BLaER1 (cell line): ENCODE measurements around the gene IFI44L.

Source experiments
- H3K27ac ChIP-seq: shearing (Covaris generic); formaldehyde crosslinking; 2 replicates; pipeline ENCODE4 v1.8.1; 2022
- H3K27me3 ChIP-seq: shearing (Covaris generic); formaldehyde crosslinking; 2 replicates; pipeline ENCODE4 v1.8.1; 2022
- H3K36me3 ChIP-seq: shearing (Covaris generic); formaldehyde crosslinking; 2 replicates; pipeline ENCODE4 v1.8.1; 2022
- H3K4me1 ChIP-seq: shearing (Covaris generic); formaldehyde crosslinking; 2 replicates; pipeline ENCODE4 v1.8.1; 2022
- H3K4me2 ChIP-seq: shearing (Covaris generic); formaldehyde crosslinking; 2 replicates; pipeline ENCODE4 v1.8.1; 2022
- H3K4me3 ChIP-seq: shearing (Covaris generic); formaldehyde crosslinking; 2 replicates; pipeline ENCODE4 v1.8.1; 2022
- H3K9ac ChIP-seq: shearing (Covaris generic); formaldehyde crosslinking; 2 replicates; pipeline ENCODE4 v1.8.1; 2022
- H3K9me3 ChIP-seq: shearing (Covaris generic); formaldehyde crosslinking; 2 replicates; pipeline ENCODE4 v1.8.1; 2022
- H4K20me1 ChIP-seq: shearing (Covaris generic); formaldehyde crosslinking; 2 replicates; pipeline ENCODE4 v1.8.1; 2022
- Cebpa-rat ChIP-seq: shearing (Covaris generic); IDR thresholded peaks from 2 replicates; pipeline ENCODE4 v1.8.1; 2022

The IFI44L gene

DNA sequence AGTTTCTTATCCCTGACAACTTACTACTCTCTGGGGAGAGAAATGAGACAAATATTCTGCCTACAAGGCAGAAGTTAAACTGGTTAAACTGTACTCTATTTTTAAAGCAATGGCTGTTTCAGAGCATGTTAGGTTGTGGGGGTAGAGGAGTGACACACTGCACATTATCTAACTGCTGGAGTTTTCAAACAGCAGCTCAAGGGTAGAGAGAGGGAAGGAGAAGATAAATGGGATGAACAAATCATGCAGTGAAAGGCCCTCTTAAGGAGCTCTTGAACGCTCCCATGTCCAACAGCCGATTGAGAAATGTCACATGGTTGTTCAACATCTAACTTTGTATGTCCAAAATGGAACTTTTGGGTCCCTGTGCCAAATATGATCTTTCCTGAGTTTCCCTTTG lies 14.0 kb upstream of the IFI44L start:
- Histone ChIP-seq H3K4me2 (no peak overlapping the region), H3K36me3 (no peaks in the 10 kb centered on the region), H4K20me1 (no peaks in the 10 kb centered on the region), H3K27me3 (no peaks in the 10 kb centered on the region), H3K27ac (no peak overlapping the region), H3K4me1 (no peaks in the 10 kb centered on the region), H3K4me3 (no peak overlapping the region), H3K9ac (no peak overlapping the region), H3K9me3 (no peaks in the 10 kb centered on the region)
- TF ChIP-seq Cebpa-rat: no peak

DNA sequence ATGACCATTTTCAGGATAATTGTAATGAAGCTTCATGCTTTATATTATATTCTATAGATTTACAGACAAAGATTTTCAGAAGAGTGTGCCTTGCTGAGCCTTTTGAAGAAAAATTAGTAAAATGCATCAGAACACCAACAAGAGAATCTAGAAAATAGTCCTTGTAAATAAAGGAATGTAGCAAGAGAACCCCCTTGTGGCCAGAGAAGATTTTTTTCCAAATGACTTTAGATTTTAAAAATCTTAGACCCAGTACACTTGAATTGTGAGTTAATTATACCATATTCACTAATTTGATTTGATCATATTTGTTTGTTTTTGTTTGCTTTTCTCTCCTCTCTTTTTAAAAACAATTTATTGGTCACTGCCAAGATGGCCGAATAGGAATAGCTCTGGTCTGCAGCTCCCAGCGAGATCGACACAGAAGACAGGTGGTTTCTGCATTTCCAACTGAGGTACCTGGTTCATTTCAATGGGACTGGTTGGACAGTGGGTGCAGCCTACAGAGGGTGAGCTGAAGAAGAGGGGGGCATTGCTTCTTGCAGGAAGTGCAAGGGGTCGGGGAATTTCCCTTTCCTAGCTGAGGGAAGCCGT lies 12.8 kb upstream of the IFI44L start:
- Histone ChIP-seq H3K9me3 (no peaks in the 10 kb centered on the region), H3K4me3 (no peak overlapping the region), H3K36me3 (no peaks in the 10 kb centered on the region), H3K27ac (no peak overlapping the region), H3K9ac (no peak overlapping the region), H3K4me1 (no peaks in the 10 kb centered on the region), H3K4me2 (no peak overlapping the region), H3K27me3 (no peaks in the 10 kb centered on the region), H4K20me1 (no peaks in the 10 kb centered on the region)
- no peak for TF ChIP-seq Cebpa-rat

DNA sequence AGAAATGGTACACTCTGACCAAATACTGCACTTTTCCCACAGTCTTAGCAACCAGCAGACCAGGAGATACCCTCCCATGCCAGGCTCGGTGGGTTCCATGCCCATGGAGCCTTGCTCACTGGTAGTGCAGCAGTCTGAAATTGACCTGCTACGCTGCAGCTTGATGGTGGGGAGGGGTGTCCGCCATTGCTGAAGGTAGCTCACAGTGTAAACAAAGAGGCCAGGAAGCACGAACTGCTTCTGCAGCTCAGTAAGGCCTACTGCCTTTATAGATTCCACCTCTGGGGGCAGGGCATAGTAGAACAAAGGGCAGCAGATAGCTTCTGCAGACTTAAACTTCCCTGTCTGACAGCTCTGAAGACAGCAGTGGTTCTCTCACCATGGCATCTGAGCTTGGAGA lies 12.3 kb upstream of the IFI44L start:
- H3K9me3 ChIP-seq: no peaks in the 10 kb centered on the region
- H3K4me3 ChIP-seq: no peak overlapping the region
- H3K4me2 ChIP-seq: no peak overlapping the region
- H3K36me3 ChIP-seq: no peaks in the 10 kb centered on the region
- H3K4me1 ChIP-seq: no peaks in the 10 kb centered on the region
- no peaks in the 10 kb centered on the region for H4K20me1 ChIP-seq
- no peak for TF ChIP-seq Cebpa-rat
- H3K27ac ChIP-seq: no peak overlapping the region
- H3K9ac ChIP-seq: no peak overlapping the region
- no peaks in the 10 kb centered on the region for H3K27me3 ChIP-seq

DNA sequence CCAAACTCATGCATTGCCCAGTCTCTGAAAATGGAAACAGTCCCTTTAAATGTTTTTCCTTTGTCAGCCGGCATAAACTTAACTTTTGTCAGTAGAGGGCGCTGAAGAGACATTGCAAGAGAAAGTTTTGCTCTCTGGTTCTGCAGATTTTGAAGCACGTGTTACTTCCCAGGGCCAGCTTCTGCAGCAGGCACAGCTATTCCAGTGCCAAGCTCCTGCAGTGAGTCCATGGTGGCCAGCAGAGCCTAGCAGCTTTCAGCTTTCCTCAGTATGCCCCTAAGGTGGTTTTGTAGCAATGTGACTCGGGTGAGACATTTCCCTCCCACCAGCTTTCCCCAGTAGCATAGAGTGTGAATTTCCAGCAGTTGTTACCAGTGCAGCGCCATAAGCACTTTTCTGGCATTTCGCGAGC lies 2.6 kb upstream of the IFI44L start:
- Histone ChIP-seq H3K27me3 (no peaks in the 10 kb centered on the region), H3K9ac (no peak overlapping the region), H3K36me3 (no peaks in the 10 kb centered on the region), H3K9me3 (no peaks in the 10 kb centered on the region), H3K4me1 (peaks cover 16% of the 10 kb centered on the region), H3K27ac (no peak overlapping the region), H4K20me1 (no peaks in the 10 kb centered on the region), H3K4me3 (no peak overlapping the region), H3K4me2 (no peak overlapping the region)
- TF ChIP-seq Cebpa-rat: no peak

DNA sequence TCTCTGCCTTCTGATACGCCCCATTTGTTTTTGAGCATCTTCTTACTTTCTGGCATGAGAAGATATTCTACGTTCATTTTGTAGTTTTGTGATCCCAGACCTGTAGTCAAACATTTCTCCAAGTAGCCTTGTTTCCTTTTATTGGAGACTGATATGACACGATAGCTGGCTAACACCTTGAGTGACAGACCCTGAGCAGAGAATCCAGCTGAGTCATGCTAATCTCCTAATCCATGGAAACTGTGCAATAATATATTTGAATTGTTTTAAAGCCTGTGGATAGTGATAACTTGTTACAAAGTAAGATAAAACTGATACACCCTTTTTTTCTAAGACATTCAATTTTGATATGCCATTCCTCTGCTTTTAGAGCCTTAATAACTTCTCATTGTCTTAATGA lies 1.2 kb upstream of the IFI44L start:
- Histone ChIP-seq H3K4me1 (peaks cover 16% of the 10 kb centered on the region), H3K9ac (no peak overlapping the region), H3K27ac (no peak overlapping the region), H3K4me3 (no peak overlapping the region), H3K36me3 (no peaks in the 10 kb centered on the region), H3K27me3 (no peaks in the 10 kb centered on the region), H4K20me1 (no peaks in the 10 kb centered on the region), H3K4me2 (no peak overlapping the region), H3K9me3 (no peaks in the 10 kb centered on the region)
- no peak for TF ChIP-seq Cebpa-rat

DNA sequence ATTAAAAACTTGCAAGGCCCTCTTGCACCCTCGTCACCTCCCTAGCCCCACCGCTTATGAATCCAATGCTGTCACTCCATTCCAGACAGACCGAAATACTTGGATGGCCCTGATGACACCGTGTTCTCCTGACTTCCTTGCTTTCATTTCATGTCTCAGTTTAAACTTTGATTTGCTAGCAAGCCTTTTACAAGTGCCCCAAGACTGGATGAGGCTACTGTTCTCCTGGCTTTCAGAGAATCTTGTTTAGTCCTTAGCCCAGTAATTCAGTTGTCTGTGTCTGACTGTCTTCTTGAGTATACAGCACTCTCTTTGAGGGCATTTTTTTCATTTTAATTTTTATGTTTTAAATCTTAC lies 824 bp upstream of the IFI44L start:
- Histone ChIP-seq H3K4me1 (peaks cover 16% of the 10 kb centered on the region), H3K9me3 (no peaks in the 10 kb centered on the region), H3K4me3 (no peak overlapping the region), H3K27ac (no peak overlapping the region), H4K20me1 (no peaks in the 10 kb centered on the region), H3K36me3 (no peaks in the 10 kb centered on the region), H3K27me3 (no peaks in the 10 kb centered on the region), H3K9ac (no peak overlapping the region), H3K4me2 (no peak overlapping the region)
- no peak for TF ChIP-seq Cebpa-rat

DNA sequence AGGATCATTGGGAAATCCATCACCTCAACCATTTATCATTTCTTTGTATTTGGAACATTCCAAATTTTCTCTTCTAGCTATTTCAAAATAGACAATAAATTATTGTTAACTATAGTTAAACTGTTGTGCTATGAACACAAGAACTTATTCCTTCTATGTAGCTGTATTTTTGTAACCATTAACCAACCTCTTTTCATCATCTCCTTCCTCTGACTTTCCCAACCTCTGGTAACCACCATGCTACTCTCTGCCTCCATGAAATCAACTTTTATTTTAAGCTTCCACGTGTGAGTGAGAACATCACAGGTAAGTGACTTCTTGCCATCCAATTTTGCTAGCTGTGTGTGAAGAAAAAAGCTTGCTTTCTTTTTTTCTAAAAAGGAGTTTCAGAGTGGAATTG lies 418 bp downstream of the IFI44L start:
- Histone ChIP-seq H3K36me3 (no peaks in the 10 kb centered on the region), H3K9me3 (no peaks in the 10 kb centered on the region), H3K4me3 (no peak overlapping the region), H3K27me3 (no peaks in the 10 kb centered on the region), H3K27ac (no peak overlapping the region), H3K4me1 (peaks cover 16% of the 10 kb centered on the region), H3K9ac (no peak overlapping the region), H4K20me1 (no peaks in the 10 kb centered on the region), H3K4me2 (peak overlapping the region; percentile 62)
- no peak for TF ChIP-seq Cebpa-rat

DNA sequence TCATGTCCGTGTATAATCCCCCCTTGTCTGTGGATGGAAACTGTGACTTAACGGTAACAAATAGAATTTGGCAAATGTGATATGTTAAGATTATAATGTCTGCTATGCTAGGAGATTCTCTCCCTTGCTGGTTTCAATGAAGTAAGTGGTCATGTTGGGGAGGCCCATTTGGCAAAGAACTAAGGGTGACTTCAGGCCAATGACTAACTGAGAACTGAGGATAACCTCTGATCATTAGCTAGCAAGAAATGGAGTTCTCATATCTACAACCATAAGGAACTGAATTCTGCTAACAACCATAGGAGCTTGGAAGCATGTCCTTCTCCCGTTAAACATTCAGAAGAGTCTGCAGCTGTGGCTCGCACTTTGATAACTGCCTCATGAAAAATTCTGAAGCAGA lies 2.3 kb downstream of the IFI44L start:
- H3K9ac ChIP-seq: no peak overlapping the region
- no peak for TF ChIP-seq Cebpa-rat
- peaks cover 16% of the 10 kb centered on the region for H3K4me1 ChIP-seq
- no peaks in the 10 kb centered on the region for H3K36me3 ChIP-seq
- H3K4me3 ChIP-seq: no peak overlapping the region
- no peaks in the 10 kb centered on the region for H3K9me3 ChIP-seq
- no peak overlapping the region for H3K4me2 ChIP-seq
- H4K20me1 ChIP-seq: no peaks in the 10 kb centered on the region
- H3K27ac ChIP-seq: no peak overlapping the region
- no peaks in the 10 kb centered on the region for H3K27me3 ChIP-seq

DNA sequence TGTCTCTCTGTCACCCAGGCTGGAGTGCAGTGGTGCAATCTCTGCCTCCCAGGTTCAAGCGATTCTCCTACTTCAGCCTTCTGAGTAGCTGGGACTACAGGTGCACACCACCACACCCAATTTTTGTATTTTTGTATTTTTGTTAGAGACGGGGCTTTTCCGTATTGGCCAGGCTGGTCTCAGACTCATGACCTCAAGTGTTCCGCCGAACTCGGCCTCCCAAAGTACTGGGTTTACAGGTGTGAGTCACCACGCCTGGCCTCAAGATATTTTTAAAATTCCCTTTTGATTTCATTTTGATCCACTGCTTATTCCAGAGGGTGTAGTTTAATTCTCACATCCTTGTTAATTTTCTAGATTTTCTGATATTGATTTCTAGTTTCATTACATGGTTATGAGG lies 3.8 kb downstream of the IFI44L start:
- Histone ChIP-seq H3K9me3 (no peaks in the 10 kb centered on the region), H3K4me1 (peaks cover 16% of the 10 kb centered on the region), H3K4me2 (no peak overlapping the region), H3K27me3 (no peaks in the 10 kb centered on the region), H3K9ac (no peak overlapping the region), H3K36me3 (no peaks in the 10 kb centered on the region), H3K4me3 (no peak overlapping the region), H3K27ac (no peak overlapping the region), H4K20me1 (no peaks in the 10 kb centered on the region)
- TF ChIP-seq Cebpa-rat: no peak

DNA sequence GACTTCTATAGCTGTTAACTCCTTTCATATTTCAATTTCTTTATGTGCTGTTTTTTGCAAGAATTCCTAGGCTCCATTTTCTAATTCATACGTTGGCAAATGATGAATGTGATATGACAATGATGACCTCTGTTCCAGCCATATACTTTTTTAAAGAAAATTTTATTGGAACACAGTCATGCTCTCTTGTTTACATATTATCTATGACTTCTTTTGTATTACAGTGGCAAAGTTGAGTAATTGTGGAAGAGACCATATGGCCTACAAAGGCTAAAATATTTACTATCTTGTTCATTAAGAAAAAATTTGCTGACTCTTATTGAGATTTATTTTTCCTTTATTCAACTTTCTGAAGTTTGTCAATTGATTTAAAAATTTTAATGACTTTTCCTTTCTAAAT lies 7.1 kb downstream of the IFI44L start:
- Histone ChIP-seq H3K36me3 (no peaks in the 10 kb centered on the region), H3K4me3 (no peak overlapping the region), H3K4me2 (no peak overlapping the region), H3K9me3 (no peaks in the 10 kb centered on the region), H4K20me1 (no peaks in the 10 kb centered on the region), H3K9ac (no peak overlapping the region), H3K27ac (no peak overlapping the region), H3K27me3 (no peaks in the 10 kb centered on the region), H3K4me1 (no peaks in the 10 kb centered on the region)
- TF ChIP-seq Cebpa-rat: no peak

DNA sequence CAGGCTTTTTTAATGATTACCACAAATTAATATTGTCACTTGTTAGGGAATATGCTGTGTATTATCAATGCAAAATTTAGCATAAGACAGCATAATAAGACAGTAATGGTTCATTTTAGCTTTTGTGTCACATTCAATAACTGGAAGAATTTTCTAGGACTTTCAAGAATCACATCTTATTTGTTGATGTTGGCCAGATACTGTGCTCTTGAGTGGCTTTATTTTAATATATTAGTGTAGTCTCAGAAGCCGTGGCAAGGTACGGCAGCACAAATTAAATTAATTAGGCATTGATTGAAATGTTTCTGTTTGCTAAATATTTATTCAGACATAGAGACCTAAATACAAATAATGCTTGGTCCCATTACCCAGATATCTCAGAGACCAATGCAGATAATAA lies 10.4 kb downstream of the IFI44L start:
- Histone ChIP-seq H4K20me1 (no peaks in the 10 kb centered on the region), H3K36me3 (no peaks in the 10 kb centered on the region)
- TF ChIP-seq Cebpa-rat: no peak

More for the DNA sequence above, 10.4 kb downstream of the IFI44L start:
- no peak overlapping the region for H3K4me2 ChIP-seq
- no peaks in the 10 kb centered on the region for H3K4me1 ChIP-seq
- H3K27ac ChIP-seq: no peak overlapping the region
- H3K9ac ChIP-seq: no peak overlapping the region
- H3K4me3 ChIP-seq: no peak overlapping the region
- H3K27me3 ChIP-seq: no peaks in the 10 kb centered on the region
- no peaks in the 10 kb centered on the region for H3K9me3 ChIP-seq
